Mesendoderm (in vitro differentiated cells): ENCODE data around the gene SPRING1. TPM values are rescaled to one million over a fixed set of nuclear protein-coding genes. Genes with fewer than 3 reads are reported as not detected.
A peak's percentile ranks its signal among the peaks of the same experiment; 100 is the strongest.

Experiments
- DNase-seq: peaks from one replicate; pipeline ENCODE4 v3.0.0; 2013
- H2AK5ac ChIP-seq: 2 replicates; pipeline ENCODE4 v1.6.1; 2013; ENCODE audit warnings: low read length, inconsistent platforms
- H2BK120ac ChIP-seq: 2 replicates; pipeline ENCODE4 v1.6.1; 2013; ENCODE audit warnings: low read depth, mild to moderate bottlenecking, low read length, moderate library complexity, mixed read lengths
- H2BK15ac ChIP-seq: replicated peaks from 2 replicates; pipeline ENCODE4 v1.6.1; 2013; ENCODE audit warnings: low read depth, mild to moderate bottlenecking, moderate library complexity
- H2BK5ac ChIP-seq: 2 replicates; pipeline ENCODE4 v1.6.1; 2013; ENCODE audit warnings: low read length, inconsistent platforms
- H3K18ac ChIP-seq: 2 replicates; pipeline ENCODE4 v1.6.1; 2013; ENCODE audit warnings: mild to moderate bottlenecking, low read length, mixed read lengths
- H3K23ac ChIP-seq: one replicate; pipeline ENCODE4 v1.6.1; 2013; ENCODE audit warnings: low read length
- H3K27ac ChIP-seq: 2 replicates; pipeline ENCODE4 v1.5.1; 2013; ENCODE audit warnings: low read depth, mild to moderate bottlenecking, inconsistent platforms, low read length, moderate library complexity
- H3K27me3 ChIP-seq: 2 replicates; pipeline ENCODE4 v1.6.1; 2013; ENCODE audit warnings: low read length, control low read depth, mild to moderate bottlenecking, inconsistent platforms; ENCODE audit not compliant: insufficient read depth, poor library complexity
- H3K36me3 ChIP-seq: 2 replicates; pipeline ENCODE4 v1.6.1; 2013; ENCODE audit warnings: low read length, inconsistent platforms; ENCODE audit not compliant: control insufficient read depth, insufficient read depth
- H3K4ac ChIP-seq: one replicate; pipeline ENCODE4 v1.6.1; 2013; ENCODE audit warnings: low read depth, mild to moderate bottlenecking, low read length, moderate library complexity
- H3K4me1 ChIP-seq: 2 replicates; pipeline ENCODE4 v1.6.1; 2013; ENCODE audit warnings: low read depth, low read length, inconsistent platforms; ENCODE audit not compliant: control insufficient read depth
- H3K4me2 ChIP-seq: 2 replicates; pipeline ENCODE4 v1.6.1; 2013; ENCODE audit warnings: low read length
- H3K4me3 ChIP-seq: 2 replicates; pipeline ENCODE4 v1.5.1; 2013; ENCODE audit warnings: mild to moderate bottlenecking, low read length
- H3K56ac ChIP-seq: one replicate; pipeline ENCODE4 v1.6.1; 2013; ENCODE audit warnings: low read length
- H3K79me1 ChIP-seq: 2 replicates; pipeline ENCODE4 v1.6.1; 2013; ENCODE audit warnings: low read length, inconsistent platforms
- H3K79me2 ChIP-seq: 2 replicates; pipeline ENCODE4 v1.6.1; 2013; ENCODE audit warnings: mild to moderate bottlenecking, low read length; ENCODE audit not compliant: control insufficient read depth, insufficient read depth
- H3K9ac ChIP-seq: 2 replicates; pipeline ENCODE4 v1.6.1; 2013; ENCODE audit warnings: low read length, inconsistent platforms
- H4K5ac ChIP-seq: one replicate; pipeline ENCODE4 v1.6.1; 2013; ENCODE audit warnings: low read length
- H4K8ac ChIP-seq: one replicate; pipeline ENCODE4 v1.6.1; 2013; ENCODE audit warnings: low read depth, mild to moderate bottlenecking, control low read depth, low read length, moderate library complexity
- WGBS: extraction: QIAGEN DNeasy Blood & Tissue Kit; methylation state at CpG from one replicate; pipeline ENCODE4 v1.1.7; 2013; ENCODE audit warnings: low lambda C conversion rate, missing lambda C conversion rate; ENCODE audit not compliant: insufficient coverage; ENCODE audit errors: extremely low coverage; 5-methylcytosine and 5-hydroxymethylcytosine counted together
- polyA plus RNA-seq, 2 experiments: library from polyadenylated mRNA; stranded (reverse); fragments of 200-250 nt; gene quantifications; one replicate each; pipeline ENCODE4 v1.2.3, GENCODE V29; 2013

The SPRING1 gene, protein sequence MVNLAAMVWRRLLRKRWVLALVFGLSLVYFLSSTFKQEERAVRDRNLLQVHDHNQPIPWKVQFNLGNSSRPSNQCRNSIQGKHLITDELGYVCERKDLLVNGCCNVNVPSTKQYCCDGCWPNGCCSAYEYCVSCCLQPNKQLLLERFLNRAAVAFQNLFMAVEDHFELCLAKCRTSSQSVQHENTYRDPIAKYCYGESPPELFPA
- polyA plus RNA-seq (2013, experiment 1 of 2), result 23.4 TPM
- polyA plus RNA-seq (2013, experiment 2 of 2), result 22.5 TPM

DNA sequence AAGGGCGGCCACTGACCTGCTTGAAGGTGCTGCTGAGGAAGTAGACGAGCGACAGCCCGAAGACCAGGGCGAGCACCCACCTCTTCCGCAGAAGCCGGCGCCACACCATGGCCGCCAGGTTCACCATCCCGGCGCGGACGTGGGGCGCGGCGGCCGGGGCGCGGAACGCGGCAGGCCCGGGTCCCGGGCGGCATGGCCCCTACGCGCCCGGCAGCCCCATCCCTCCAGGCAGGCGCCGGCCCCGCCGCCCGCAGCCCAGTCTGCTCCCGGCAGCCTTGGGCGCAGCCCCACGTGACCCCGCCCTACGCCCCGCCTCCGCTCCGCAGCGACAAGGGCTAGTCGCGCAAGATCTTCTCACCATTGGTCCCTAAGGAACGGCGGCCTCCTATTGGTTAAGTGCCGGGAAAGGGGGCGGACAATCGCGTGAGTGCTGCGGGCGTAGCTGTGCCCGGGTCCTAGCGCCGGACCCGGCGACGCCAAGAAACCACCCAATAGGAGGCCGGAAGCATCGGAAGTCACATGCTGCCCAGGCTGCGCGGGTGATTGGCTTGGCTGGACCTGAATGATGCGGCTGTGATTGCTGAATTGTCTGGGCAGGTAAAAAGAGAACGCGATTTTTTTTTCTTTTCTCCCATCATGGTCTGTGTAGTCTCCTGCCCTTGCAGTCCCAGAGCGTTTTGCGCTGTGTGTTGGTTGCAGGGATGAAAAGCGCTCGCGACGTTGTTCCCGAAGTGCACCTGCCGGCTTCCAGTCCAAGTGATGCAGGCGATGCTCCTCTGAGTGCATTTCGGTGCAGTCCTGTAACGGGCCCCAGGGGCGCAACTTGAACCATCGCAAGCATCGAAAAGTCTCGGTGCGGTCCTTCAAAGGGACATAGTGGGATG is at the start of gene SPRING1, which contains the start of gene RNFT2:
Gene SPRING1 (minus strand): TSS at position 296 of the 884 bp plus-strand sequence. CDS start 169 bp downstream, at position 127.
Gene RNFT2 (plus strand): TSS at position 542 of the 884 bp plus-strand sequence. CDS start 2,183 bp downstream, outside the sequence.
- no peak within 1 kb of the TSS for H3K4ac ChIP-seq
- peaks cover 4% of the 10 kb centered on the region for H3K4me1 ChIP-seq
- peak within 1 kb of the TSS; percentile 75 for H3K4me2 ChIP-seq
- no peak within 1 kb of the TSS for H4K5ac ChIP-seq
- H3K79me2 ChIP-seq, result peaks cover 17% of the 10 kb centered on the region
- peak; percentile 100 for DNase-seq
- H3K27me3 ChIP-seq, result no peaks in the 10 kb centered on the region
- H3K36me3 ChIP-seq, result peaks cover 6% of the 10 kb centered on the region
- H3K56ac ChIP-seq, result peak within 1 kb of the TSS; percentile 81
- H4K8ac ChIP-seq, result no peak within 1 kb of the TSS
- H3K79me1 ChIP-seq, result peaks cover 15% of the 10 kb centered on the region
- no CpG with 5 or more reads among the region's 80 CpGs for WGBS
- H3K18ac ChIP-seq, result no peak within 1 kb of the TSS
- H2BK5ac ChIP-seq, result no peak within 1 kb of the TSS
- H3K23ac ChIP-seq, result no peak within 1 kb of the TSS
- no peak within 1 kb of the TSS for H3K27ac ChIP-seq
- peak within 1 kb of the TSS; percentile 83 for H3K4me3 ChIP-seq
- H2BK120ac ChIP-seq, result no peak within 1 kb of the TSS
- no peak within 1 kb of the TSS for H2AK5ac ChIP-seq
- peak within 1 kb of the TSS; percentile 75 for H3K9ac ChIP-seq
- no peak within 1 kb of the TSS for H2BK15ac ChIP-seq

DNA sequence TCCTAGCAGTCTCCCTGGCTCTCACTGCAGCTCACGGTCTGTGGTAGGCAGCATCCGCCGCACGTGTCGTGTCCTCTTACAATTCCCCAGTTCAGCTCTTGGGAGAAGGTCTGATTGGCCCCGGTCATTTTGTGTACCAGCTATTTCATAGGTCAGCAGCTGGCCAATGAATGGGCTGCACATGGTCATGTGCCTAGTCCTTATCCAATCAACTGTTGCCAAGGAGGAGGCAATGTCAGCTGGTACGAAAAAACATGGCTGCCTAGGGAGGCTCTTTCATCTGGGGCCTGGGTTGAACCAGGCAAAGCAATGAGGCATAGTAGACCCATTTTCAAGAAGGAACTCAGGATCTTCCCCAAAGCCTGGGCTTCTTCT is 46.4 kb upstream of the SPRING1 start:
- Histone ChIP-seq H3K4me1 (no peaks in the 10 kb centered on the region), H3K56ac (no peak overlapping the region), H3K23ac (no peak overlapping the region), H3K79me1 (no peaks in the 10 kb centered on the region), H2BK5ac (no peak overlapping the region), H3K18ac (no peak overlapping the region), H3K36me3 (peaks cover 2% of the 10 kb centered on the region), H3K79me2 (no peaks in the 10 kb centered on the region), H4K8ac (no peak overlapping the region), H2BK120ac (no peak overlapping the region), H3K4me2 (no peak overlapping the region), H3K27me3 (no peaks in the 10 kb centered on the region), H2BK15ac (no peak overlapping the region), H3K27ac (no peak overlapping the region), H4K5ac (no peak overlapping the region), H3K4ac (no peak overlapping the region), H2AK5ac (no peak overlapping the region), H3K4me3 (no peak overlapping the region), H3K9ac (no peak overlapping the region)
- no CpG with 5 or more reads among the region's 7 CpGs for WGBS
- peak; percentile 53 for DNase-seq

DNA sequence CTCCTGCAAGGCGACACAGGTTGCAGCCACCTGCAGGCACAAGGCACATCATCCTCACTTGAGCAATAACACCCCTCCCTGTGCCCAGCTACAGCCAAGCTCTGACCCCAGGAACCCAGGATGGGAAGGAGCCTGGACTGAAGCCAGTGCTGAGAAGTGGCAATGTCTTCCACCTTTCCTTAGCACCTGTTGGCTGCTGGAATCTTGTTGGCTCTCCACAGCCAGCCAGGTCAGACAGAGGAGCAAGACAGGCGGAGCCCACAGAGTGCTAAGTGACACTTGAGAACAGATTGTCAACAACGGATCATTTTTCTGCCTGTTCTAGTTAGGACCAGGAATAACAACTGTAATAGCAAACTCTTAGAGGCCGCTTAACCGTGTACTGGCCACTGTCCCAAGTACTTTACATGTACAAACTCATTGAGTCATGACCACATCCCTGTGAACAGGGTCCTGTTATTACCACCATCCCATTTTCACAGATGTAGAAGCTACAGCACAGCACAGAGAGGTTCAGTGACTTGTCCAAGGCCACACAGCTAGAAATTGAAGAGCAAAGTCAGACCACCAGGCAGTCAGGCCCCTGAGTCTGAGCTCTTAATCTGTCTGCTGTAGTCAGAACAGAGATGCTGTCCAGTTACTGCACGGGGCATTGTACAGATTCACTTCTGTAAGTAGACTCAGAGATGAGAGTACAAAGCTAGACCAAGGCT is 45.8 kb upstream of the SPRING1 start:
- Histone ChIP-seq H3K36me3 (peaks cover 2% of the 10 kb centered on the region), H3K56ac (no peak overlapping the region), H3K4me2 (no peak overlapping the region), H2BK5ac (no peak overlapping the region), H3K79me2 (no peaks in the 10 kb centered on the region), H3K9ac (no peak overlapping the region), H3K27ac (no peak overlapping the region), H3K79me1 (no peaks in the 10 kb centered on the region), H3K4me1 (no peaks in the 10 kb centered on the region), H2BK15ac (no peak overlapping the region), H3K4ac (no peak overlapping the region), H3K23ac (no peak overlapping the region), H2BK120ac (no peak overlapping the region), H4K8ac (no peak overlapping the region), H2AK5ac (no peak overlapping the region), H3K4me3 (no peak overlapping the region), H4K5ac (no peak overlapping the region), H3K18ac (no peak overlapping the region), H3K27me3 (no peaks in the 10 kb centered on the region)
- no CpG with 5 or more reads among the region's 6 CpGs for WGBS
- no peak for DNase-seq

DNA sequence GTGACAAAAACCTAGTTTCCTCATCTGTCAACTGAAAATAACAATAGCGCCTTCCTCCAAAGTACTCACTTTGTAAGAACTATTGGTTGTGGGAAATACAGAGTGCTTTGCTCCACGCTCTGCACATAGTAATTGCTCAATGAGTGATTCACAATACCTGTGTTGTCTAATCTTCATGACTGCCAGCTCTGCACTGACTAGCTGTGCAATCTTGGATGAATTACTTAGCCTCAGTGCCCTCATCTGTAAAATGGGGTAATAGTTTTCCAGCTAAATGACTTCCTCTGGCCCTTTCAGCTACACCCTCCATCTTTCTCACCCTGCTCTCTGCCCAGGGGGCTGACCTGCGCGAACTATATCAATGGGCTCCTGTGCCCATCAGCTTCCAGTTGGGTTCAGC is 43.1 kb upstream of the SPRING1 start:
- H3K18ac ChIP-seq, result no peak overlapping the region
- no peak overlapping the region for H3K4ac ChIP-seq
- no peaks in the 10 kb centered on the region for H3K36me3 ChIP-seq
- H2BK5ac ChIP-seq, result no peak overlapping the region
- no peak overlapping the region for H2AK5ac ChIP-seq
- no peaks in the 10 kb centered on the region for H3K79me1 ChIP-seq
- H4K5ac ChIP-seq, result no peak overlapping the region
- H3K9ac ChIP-seq, result no peak overlapping the region
- H3K4me3 ChIP-seq, result no peak overlapping the region
- no peak overlapping the region for H2BK15ac ChIP-seq
- no peak overlapping the region for H3K56ac ChIP-seq
- no peaks in the 10 kb centered on the region for H3K79me2 ChIP-seq
- WGBS, result no CpG with 5 or more reads among the region's 4 CpGs
- H3K4me1 ChIP-seq, result no peaks in the 10 kb centered on the region
- H3K4me2 ChIP-seq, result no peak overlapping the region
- H2BK120ac ChIP-seq, result no peak overlapping the region
- no peak for DNase-seq
- no peaks in the 10 kb centered on the region for H3K27me3 ChIP-seq
- H3K23ac ChIP-seq, result no peak overlapping the region
- no peak overlapping the region for H3K27ac ChIP-seq
- H4K8ac ChIP-seq, result no peak overlapping the region

DNA sequence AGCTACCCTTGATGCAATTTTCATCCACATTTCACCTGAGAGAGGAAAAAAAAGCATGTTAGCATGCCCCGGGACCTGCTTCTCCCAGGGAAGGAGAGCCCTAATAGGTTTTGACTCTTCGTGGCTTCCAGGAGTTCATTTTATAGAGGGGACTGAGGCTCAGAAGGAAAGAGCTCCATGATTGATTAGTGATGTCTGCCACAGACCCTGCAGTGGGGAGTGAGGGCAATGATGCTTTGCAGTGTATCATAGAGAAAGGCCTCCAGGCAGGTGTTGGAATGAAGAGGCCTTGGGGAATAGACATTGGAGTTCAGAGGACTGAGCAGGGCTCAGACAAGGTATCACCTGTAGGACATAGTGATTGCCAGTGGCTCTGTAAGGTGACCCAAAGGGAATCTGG is 41.7 kb upstream of the SPRING1 start:
- Histone ChIP-seq H4K5ac (no peak overlapping the region), H3K18ac (no peak overlapping the region), H3K79me2 (no peaks in the 10 kb centered on the region), H2BK120ac (no peak overlapping the region), H3K36me3 (no peaks in the 10 kb centered on the region), H2AK5ac (no peak overlapping the region), H4K8ac (no peak overlapping the region), H2BK15ac (no peak overlapping the region), H3K79me1 (no peaks in the 10 kb centered on the region), H3K9ac (no peak overlapping the region), H3K23ac (no peak overlapping the region), H3K27me3 (no peaks in the 10 kb centered on the region), H3K56ac (no peak overlapping the region), H3K4me1 (no peaks in the 10 kb centered on the region), H3K4ac (no peak overlapping the region), H2BK5ac (no peak overlapping the region), H3K4me2 (no peak overlapping the region), H3K27ac (no peak overlapping the region), H3K4me3 (no peak overlapping the region)
- no CpG with 5 or more reads among the region's 2 CpGs for WGBS
- no peak for DNase-seq
